Stimulated activated CD4-positive, alpha-beta T cell treated with anti-CD3 and anti-CD28 coated beads, Interleukin-4, amount 100 ng/mL, for 48 hours (primary cell): ENCODE data around the gene CSNK1A1L.

Source experiments
- DNase-seq, 2 donors: peaks; one replicate each; pipeline ENCODE4 v3.0.0-alpha.2; 2020; ENCODE audit warnings: low read depth in 2 of 2

Gene CSNK1A1L

DNA sequence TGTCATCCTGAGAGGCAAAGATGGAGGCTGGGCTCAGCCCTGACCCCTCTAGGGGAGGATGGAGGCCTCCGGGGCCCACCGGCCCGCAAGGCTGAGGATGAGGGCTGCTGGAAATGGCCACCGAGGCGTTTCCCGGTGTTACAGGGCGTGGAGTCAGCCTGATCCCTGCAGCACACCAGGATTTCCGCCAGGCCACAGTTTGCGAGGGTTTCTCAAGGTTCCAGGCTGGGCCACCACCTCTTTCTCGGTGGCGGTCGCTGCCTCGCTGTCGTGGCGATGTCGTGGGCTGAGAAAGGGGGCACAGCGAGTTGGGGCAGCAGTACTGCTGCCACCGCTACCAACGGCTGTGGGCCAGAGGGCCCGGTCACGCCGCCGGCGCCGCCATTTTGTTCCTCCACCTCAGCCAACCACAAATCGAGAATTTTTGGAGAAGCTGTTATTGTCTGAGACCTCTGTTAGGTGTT is at the start of gene CSNK1A1L:
Gene CSNK1A1L (minus strand): TSS at position 414 of the 464 bp plus-strand sequence. CDS start 408 bp downstream, at position 6.
- no peak for DNase-seq

- no peak for DNase-seq
Measured at GRCh38 chr13:37149380-37149779, 43.9 kb upstream of the CSNK1A1L start.

- DNase-seq: no peak
Measured at GRCh38 chr13:37148501-37148900, 43.0 kb upstream of the CSNK1A1L start.

DNA sequence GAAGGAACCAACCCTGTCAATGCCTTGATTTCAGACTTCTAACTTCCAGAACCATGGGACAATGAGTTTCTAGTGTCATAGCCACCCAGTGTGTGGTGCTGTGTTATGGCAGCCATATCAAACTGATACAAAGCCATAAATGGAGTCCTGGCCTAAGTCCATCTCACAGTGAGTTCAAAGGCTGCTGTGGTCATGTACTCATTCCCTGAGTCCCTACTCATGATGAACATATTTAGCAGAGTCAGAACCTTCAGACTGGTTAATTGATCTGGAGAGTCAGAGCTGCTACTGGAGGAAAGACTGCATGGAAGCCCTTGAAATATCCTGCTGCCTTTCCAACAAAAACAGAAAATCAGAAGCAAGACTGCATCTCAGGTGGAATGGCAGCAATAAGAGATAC is 39.2 kb upstream of the CSNK1A1L start:
- no peak for DNase-seq

DNA sequence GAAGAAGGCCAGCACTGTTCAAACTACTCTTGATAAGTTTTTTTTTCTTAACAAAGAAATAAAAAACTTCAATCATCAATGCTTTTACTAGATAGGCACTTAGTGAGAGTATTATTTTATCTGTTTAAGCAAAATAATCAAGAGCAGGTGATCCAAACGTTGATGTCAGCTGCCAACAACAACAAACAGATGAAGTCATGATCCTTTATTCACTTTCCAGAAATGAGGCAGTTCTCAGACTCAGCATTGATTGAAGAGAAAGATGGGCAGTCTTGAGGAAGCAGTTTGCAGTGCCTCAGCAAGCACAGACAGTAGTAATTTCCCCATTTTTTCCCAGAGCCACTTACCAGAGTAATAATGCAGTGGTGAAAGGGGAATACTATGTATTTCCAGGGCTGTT is 38.4 kb upstream of the CSNK1A1L start:
- no peak for DNase-seq

DNA sequence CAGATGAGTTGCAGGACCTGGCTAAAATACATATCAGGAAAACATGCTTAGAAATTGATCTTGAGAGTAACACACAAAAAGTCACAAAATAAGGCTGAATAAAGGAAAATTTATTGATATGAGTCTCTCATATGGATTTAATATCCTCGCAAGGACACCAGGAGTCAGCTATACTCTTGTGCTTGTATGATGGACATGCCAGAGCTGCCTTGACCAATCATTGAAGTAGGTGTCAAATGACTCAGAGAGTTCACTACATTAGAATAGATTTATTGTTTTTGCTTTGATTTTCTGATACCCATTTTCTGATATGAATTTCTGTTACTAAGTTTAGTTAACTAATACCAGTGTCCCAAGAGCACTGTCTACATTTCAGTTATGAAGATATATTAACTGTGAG is 37.4 kb upstream of the CSNK1A1L start:
- no peak for DNase-seq

DNA sequence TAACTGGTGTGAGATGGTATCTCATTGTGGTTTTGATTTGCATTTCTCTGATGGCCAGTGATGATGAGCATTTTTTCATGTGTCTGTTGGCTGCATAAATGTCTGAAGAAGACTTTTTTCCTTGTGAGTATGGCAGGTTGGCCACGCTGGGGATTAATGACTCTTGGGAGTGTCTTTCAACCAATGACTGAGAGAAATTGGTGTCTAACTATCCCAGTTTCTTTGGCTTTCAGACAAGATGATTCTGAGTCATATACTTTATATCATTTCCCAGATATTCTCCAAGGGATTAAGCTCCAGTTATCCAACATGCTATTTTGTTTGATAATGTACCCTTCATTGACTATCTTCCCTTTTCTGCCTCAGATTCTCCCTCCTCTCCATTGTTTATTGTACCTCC is 35.5 kb upstream of the CSNK1A1L start:
- no peak for DNase-seq

DNA sequence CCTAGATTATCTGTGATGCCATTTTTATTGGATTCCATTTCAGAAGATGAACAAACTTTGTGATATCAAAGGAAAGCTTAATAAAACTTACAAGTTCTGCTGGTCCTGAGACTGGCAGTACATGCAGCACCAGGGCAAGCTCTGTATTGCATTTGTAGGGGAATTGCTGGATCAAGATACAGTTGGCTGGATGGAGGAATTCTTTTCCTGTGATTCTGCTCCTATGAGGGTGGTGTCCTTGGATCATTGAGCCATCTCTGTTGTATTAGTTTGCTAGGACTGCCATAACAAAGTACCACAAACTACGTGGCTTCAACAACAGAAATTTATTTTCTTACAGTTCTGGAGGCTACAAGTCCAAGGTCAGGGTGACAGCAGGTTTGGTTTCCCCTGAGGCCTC is 33.9 kb upstream of the CSNK1A1L start:
- no peak for DNase-seq

DNA sequence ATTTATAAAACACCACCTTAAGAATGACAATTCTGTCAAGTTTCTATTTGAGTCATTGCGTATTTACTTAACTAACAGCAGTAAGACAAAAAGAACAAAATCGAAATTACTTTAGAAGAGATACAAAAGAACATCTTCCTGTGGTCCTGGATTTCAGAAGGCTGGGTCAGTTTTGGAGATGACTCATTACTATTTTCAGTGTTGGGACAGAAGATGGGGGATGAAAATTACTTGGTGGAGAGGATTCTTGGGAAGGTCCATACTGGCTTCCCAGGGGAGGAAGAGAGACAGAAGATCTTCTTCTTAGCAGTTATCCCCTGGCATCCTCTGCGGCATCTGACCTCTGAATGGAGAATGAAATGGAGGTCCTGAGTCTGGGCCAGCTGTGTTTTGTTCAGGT is 33.5 kb upstream of the CSNK1A1L start:
- no peak for DNase-seq

DNA sequence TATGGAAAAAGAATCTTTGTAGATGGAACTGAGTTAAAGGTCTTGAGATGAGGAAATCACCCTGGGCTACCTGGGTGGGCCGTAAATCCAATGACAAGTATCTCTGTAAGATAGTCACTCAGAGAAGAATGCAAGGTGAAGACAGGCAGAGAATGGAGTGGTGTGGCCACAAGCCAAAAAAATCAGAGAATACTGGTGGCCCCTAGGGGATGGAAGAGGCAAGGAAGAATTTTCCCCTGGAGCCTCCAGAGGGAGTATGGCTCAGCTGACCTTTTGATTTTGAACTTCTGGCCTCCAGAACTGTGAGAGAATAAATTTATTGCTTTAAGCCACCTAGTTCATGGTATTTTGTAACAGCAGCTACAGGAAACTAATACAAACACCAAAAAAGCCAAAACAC is 32.7 kb upstream of the CSNK1A1L start:
- no peak for DNase-seq

- no peak for DNase-seq
Measured at GRCh38 chr13:37136633-37137032, 31.2 kb upstream of the CSNK1A1L start.

DNA sequence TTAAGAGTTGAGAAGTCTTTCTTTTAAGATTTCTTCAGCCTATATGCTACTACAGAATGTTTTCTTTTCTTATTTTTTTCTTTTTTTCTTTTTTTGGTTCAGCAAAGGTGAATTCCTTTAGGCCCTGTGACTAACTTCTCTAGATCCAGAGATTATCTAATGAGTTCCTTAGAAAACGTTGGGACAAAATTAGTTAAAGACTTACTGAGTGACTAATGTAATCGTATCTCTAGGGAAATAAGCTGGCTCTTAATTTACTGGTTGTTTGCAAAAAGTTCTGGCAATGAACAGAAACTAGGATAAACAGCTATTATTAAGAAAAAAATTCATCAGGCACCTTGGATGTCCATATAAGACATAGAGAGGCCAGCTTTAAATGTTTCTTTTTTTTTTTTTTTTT is 30.7 kb upstream of the CSNK1A1L start:
- no peak for DNase-seq

GRCh38 chr13:37134411-37135041 is 29.1 kb upstream of the CSNK1A1L start:
- DNase-seq: no peak

DNA sequence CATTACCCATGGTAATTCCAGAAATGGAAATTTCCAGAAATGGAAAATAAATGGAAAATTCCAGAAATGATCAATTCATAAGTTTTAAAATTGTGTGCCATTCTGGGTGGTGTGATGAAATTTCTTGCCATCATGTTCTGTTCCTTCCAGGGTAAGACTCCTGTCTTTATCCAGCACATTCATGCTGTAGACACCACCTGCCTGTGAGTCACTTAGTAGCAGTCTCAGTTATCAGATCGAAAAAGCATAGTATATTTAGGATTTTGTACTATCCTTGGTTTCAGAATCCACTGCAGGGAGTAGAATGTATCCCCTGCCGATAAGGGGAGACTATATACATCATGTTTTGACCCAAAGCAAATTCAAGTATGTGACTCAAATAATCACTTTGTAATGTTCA is 26.7 kb upstream of the CSNK1A1L start:
- no peak for DNase-seq

- no peak for DNase-seq
Measured at GRCh38 chr13:37131092-37131491, 25.6 kb upstream of the CSNK1A1L start.

DNA sequence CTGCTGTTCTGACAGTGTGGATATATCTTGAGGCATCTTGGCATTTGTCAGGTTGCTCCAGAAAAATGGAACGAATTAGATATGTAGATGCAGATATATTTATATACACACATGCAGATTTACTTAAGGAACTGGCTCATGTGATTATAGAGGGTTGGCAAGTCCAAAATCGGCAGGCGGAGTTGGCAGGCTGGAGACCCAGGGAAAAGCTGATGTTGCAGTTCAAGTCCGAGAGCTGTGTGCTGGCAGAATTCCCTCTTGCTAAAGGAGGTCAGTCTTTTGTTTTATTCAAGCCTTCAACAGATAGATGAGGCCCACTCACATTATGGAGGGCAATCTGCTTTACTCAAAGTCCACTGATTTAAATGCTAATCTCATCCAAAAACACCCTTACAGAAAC is 24.4 kb upstream of the CSNK1A1L start:
- no peak for DNase-seq

DNA sequence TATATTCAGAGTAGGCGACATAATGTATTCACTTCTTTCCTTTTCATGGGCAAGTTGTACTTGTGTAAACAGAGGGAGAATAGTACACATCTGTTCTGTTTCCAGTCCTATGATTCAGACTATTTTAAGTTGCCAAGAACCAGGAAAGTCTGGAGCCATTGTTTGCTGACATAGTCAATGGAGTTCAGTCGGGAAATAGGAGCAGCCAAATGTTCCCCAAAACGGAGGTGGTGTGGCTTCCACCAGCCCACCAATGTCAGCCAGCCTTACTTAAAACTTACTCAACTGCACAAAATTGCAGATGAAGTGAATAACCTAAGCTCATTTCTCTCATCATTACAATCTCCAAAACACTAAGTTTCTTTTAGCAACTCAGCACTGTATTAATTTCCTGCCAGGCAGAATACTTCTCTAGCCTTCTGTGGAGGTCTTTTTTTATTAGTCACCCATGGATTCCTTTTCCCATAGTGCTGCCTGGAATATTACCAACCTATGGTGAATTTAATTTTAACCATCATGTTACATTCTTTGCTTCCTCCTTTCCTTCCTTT is 22.3 kb upstream of the CSNK1A1L start:
- DNase-seq: no peak

DNA sequence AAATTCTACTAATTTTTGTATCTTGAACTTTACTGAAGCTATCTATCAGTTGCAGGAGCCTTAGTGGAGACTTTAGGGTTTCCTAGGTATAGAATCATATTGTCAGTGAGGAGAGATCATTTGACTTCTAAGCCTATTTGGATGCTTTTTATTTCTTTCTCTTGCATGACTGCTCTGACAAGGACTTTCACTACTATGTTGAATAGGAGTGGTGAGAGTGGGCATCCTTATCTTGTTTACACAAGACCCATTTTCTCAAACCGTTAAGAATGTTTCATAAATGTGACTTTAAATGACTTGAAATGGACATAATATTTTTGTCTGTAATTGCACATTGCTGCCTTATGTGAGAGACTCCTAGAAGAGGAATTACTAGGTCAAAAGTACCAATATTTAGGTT is 17.9 kb upstream of the CSNK1A1L start:
- no peak for DNase-seq

DNA sequence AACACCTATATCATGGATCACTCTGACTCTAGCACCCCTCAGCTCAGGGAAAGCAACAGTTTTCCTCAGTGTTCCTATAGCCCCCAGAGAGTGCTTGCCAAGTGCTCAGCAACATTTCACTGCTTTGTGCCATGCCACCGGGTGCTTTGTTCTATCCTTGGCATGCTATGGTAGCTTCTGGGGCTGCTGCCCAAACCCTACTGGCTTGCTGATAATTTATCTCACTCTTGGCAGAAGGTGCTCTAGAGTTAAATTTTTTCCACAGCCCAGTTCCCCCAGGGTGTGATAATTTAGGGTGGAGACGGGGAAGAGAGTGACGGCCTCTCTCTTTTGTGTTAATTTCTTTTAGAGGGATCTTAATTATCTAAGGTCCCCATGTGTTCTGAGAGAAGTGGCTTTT is 12.6 kb upstream of the CSNK1A1L start:
- DNase-seq: no peak

- no peak for DNase-seq
Measured at GRCh38 chr13:37114250-37114649, 8.8 kb upstream of the CSNK1A1L start.

- no peak for DNase-seq
Measured at GRCh38 chr13:37113534-37113933, 8.1 kb upstream of the CSNK1A1L start.

- no peak for DNase-seq
Measured at GRCh38 chr13:37109051-37109678, 3.7 kb upstream of the CSNK1A1L start.

DNA sequence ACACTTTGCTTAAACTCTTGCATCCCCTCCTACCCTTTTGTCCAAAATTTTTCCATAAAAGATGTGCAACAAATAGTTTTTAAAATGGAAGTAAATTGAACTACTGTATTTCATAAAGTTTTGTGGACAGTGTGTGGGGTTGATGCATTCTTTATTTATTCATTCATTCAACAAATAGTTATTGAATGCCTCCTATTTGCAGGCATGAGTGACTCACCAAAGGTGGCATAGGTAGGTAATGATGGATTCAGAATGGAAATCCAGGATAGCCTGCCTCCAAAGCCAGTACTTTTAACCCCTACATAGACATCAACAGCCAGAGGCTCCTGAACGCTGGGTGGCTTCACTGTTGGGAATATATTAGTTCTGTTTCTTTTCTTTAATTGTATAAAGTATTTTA is 2.4 kb upstream of the CSNK1A1L start:
- DNase-seq: no peak

GRCh38 chr13:37107456-37107855 is 2.0 kb upstream of the CSNK1A1L start:
- DNase-seq: no peak
